GM21717 (cell line): ENCODE data around the gene WDPCP.

Source experiments
- ATAC-seq: cut with Tn5 transposase; IDR thresholded peaks from one replicate; pipeline ENCODE4 v1.9.1; 2021; ENCODE audit warnings: mild to moderate bottlenecking, moderate library complexity; ENCODE audit not compliant: unreplicated experiment

Gene WDPCP

DNA sequence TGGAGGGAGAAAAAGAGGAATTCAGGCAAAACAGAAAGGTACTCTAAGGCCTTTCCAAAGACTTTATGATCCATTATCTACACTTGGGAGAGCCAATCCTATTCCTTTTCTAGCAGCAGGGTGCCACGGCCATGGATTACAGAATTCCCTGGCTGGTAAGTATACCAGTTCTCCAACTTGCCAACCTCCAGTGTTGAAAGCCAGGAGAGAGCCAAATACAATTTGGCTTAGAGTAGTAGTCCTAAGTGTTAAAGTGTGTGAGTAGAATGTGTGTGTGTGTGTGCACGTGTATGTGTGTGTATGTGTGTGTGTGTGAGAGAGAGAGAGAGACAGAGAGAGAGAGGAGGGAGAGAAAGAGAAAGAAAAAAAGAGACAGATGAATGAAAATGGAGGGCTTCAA is 43.3 kb downstream of the WDPCP start:
- ATAC-seq = no peak

- ATAC-seq = no peak
These were observed 44.2 kb downstream of the WDPCP start for GRCh38 chr2:63544017-63544627.

DNA sequence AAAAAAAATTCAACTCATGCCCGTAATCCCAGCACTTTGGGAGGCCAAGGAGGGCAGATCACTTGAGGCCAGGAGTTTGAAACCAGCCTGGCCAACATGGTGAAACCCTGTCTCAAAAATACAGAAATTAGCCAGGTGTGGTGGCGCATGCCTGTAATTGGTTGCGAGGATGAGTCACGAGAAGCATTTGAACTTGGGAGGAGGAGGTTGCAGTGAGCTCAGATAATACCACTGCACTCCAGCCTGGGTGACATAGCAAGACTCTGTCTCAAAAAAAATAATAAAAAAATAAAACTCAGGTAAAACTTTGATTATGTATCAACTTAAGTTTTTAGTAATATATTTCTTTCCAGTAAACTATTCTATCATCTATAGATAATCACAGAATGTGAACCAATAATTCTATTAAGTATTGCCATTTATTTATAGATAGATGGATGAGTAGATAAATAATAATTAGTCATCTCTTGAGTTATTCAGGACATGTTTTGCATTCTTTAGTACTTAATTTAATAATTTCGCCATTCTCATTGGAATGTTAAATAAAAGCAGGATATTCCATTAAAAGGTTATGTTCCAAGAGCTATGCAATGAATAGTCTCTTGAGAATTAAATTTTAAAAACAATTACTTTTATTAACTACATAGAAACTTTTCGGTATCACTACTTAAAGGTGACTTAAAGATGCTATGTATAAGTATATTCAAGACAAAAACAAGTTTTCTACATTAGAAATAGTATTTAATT is 48.7 kb downstream of the WDPCP start:
- ATAC-seq = no peak

DNA sequence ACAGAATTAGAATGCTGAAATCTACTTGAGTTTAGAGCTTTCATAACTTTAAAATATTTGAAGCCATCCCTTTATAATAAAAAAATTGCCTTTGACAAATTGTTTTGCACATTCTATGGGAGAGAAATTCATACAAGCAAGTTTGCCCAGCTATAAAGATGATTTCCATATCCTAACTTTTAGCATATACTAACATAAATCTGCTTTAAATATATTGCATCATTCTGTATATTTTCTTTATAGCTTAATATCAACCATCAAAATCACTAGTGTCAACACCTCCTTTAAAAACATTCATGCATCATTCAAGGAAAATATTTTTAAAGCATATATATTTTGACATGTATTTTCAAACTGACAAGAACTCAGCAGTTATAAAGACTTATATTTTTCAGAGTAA is 49.9 kb downstream of the WDPCP start:
- ATAC-seq = no peak

DNA sequence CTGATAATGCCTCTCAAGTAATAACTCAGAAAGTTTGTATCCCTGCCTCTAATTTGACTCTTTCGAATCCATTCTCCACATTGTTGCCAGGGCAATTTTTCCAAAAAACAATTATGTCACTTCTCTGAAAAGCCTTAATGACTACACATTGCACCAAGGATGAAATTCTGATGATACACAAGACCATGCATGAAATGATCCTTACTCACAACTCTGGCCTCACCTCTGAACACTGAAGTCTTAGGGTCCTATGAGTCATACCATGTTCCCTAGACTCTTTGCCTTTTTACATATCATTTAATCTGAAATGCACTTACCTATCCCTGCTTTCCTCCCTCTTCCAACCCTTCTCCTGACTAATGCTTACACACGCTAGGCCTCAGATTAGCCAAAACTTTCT is 51.0 kb downstream of the WDPCP start:
- no peak for ATAC-seq

DNA sequence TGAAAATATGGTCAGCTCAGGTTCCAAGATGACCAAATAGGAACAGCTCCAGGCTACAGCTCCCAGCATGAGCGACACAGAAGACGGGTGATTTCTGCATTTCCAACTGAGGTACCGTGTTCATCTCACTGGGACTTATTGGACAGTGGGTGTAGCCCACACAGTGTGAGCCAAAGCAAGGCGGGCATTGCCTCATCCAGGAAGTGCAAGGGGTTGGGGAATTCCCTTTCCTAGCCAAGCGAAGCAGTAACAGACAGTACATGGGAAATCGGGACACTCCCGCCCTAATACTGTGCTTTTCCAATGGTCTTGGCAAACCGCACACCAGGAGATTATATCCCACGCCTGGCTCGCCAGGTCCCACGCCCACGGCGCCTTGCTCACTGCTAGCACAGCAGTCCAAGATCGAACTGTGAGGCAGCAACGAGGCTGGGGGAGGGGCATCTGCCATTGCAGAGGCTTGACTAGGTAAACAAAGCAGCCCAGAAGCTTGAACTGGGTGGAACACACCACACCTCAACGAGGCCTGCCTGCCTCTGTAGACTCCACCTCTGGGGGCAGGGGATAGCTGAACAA is 57.5 kb downstream of the WDPCP start:
- ATAC-seq = no peak

DNA sequence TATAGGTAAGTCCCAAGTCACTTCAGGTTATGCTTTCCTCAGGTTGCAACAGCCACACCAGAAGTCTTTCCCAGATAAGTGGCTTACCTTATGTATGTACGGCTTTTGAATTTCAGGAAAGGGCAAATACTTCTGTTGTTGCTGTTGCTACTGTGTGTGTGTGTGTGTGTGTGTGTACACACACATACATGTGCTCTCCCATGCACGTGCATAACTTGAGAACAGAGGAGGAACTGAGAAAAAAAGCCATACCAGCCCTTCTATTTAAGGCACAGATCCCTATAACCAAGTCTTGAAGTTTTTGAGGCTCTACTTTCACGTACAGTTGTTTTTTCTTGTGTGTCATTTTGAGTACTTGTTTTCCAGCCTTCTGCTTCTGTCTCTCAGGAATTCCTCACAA is 62.4 kb downstream of the WDPCP start:
- no peak for ATAC-seq

DNA sequence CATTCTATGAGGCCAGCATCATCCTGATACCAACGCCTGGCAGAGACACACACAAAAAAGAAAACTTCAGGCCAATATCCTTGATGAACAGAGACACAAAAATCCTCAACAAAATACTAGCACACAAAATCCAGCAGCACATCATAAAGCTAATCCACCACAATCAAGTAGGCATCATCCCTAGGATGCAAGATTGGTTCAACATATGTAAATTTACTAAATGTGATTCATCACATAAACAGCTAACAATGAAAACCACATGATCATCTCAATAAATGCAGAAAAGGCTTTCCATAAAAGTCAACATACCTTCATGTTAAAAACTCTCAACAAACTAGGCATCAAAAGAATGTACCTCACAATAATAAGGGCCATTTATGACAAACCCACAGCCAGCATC is 65.3 kb downstream of the WDPCP start:
- ATAC-seq = no peak

GRCh38 chr2:63520793-63521192 is 67.5 kb downstream of the WDPCP start:
- no peak for ATAC-seq

GRCh38 chr2:63514781-63515180 is 73.5 kb downstream of the WDPCP start:
- no peak for ATAC-seq

DNA sequence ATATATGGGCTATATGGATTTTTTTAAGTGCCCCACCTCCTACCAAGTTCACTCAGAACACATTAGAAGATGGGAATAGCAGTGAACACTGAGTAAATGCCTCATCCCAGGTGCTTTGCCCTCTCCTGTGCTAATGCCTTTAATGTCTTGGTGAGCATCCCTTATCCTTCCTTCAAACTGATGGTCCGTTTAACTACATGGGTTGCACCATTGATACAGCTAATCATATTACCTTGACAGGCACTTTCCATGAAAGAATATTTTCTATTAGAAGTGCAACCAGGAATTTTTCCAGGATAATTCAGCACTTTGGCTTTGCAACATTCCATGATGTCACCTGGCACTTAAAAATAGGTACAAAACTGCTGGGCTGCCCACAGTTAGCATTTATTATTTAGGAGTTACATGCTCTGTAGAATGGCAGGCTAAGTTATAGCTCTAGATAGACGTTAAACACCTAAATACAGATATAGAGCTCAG is 74.0 kb downstream of the WDPCP start:
- no peak for ATAC-seq

DNA sequence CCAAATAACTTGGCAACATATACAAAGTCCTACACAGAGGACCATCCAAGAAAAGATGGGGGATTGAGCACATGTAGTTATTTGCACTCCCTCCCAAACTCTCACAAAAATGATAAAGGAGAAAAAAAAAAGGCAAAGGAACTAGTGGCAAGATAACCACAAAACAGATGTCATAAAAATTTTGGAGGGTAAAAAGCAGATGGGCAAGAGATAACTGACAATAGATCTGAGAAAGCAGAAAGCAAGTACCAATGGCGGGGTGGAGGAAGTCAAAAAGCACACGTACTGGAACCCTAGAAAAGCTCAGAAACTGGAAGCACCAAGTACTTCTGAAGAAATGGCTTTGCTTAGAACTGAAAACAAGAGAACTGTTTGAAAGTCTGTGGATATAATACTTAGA is 82.0 kb downstream of the WDPCP start:
- ATAC-seq = no peak

- no peak for ATAC-seq
These were observed 84.5 kb downstream of the WDPCP start for GRCh38 chr2:63503818-63504217.

DNA sequence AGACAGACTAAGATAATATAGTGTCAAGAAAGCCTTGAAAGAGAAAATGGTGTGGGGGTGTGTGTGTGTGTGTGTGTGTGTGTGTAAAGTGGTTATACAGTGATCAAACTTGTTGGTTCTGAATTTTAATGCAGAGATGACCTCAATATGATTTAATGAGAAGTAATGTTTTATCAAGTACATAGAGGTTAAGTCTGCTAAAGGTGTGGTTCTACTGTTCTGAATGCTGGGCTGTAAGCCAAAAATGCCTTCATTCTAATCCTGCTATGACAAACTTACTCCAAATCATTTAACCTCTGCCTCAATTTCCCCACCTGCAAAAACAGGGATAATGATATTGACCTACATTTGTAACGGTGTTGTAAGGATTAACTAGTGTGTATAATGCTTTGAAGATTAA is 87.9 kb downstream of the WDPCP start:
- no peak for ATAC-seq

DNA sequence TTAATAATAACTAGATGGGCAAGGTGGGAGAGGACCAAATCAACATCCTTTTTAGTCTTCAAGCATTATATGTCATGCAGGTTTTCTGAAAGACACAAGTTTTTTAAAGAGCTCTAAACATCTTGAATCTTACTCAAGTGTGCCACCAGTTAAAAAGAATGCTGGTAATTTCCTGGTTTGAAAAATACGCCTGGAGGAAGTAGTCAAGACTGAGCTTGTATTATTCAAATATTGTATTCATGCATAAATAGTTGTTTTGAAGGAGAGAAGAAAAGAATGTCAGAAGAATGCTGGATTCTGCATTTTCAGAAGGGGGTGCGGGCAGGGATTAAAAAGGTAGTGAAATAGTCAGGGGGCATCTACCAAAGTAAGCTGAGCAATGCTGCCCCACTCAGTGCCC is 90.7 kb downstream of the WDPCP start:
- ATAC-seq = no peak

- ATAC-seq = no peak
These were observed 93.3 kb downstream of the WDPCP start for GRCh38 chr2:63494968-63495367.

GRCh38 chr2:63494100-63494499 is 94.2 kb downstream of the WDPCP start:
- ATAC-seq = no peak

- ATAC-seq = no peak
These were observed 100.1 kb downstream of the WDPCP start for GRCh38 chr2:63488118-63488713.

GRCh38 chr2:63486861-63487290 is 101.4 kb downstream of the WDPCP start:
- no peak for ATAC-seq

DNA sequence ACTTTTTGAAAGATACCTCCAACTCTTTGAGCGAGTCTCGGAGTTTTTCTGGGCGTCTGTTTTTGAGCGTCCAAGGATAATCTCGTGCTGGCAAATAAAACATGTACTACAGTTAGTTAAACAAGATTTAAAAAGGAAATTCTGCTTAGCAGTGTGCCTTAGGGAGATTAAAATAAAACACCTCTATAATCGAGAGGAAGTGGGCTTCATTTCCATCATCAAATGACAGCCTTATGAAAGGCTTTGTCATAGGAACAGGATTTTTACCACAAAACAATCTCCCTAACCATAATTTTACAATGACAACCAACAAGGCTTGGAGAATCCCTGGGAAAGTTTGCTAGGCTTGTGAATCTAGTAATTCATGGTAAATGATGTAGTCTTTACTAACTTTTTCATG is 103.4 kb downstream of the WDPCP start:
- no peak for ATAC-seq

DNA sequence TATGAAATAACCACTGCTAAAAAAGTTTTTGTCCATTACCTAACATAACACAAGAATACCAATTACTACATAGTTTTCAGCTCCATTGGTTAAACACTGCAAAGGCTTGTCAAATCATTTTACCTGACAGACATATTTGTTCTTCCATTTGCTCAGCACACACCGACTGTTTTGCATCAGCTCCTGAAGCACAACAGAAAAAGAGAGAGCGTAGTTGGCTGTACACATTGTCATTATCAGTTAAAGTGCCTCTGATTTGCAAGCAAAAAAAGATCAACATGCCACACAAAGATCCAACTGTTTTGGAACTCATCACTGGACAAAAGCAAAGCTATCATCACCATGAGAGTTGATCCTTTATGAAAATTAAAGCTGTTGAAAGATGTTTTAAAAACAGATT is 103.8 kb downstream of the WDPCP start:
- no peak for ATAC-seq

DNA sequence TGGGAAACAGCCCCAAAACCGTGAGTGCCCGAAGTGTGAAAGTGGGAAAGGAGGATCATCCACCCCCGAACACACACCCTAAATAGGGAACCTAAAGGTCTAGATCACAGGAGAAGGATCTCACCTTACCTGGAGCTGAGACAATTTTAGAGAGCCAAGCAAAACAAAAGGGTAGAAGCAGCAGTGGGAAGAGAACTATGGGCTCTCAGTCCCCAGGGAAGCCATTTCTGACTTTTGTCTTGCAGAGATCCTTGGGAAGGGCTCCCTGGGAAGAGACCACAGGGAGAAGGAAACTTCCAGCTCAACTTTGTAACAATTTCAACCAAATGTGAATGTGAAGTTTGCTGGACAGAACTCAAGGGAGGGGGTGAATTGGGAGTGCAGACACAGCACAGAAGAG is 110.6 kb downstream of the WDPCP start:
- no peak for ATAC-seq
